GM12801 (cell line): ENCODE measurements around the gene CACNA1C.

Experiments
- CTCF ChIP-seq: IDR thresholded peaks from one replicate; pipeline ENCODE4 v1.5.1; 2011; ENCODE audit warnings: control low read depth; ENCODE audit not compliant: insufficient read length; ENCODE audit errors: extremely low read depth

The CACNA1C gene

GRCh38 chr12:2215709-2216560 is 163.1 kb downstream of the CACNA1C start:
- TF ChIP-seq CTCF = no peak

GRCh38 chr12:2218706-2219105 is 165.9 kb downstream of the CACNA1C start:
- TF ChIP-seq CTCF = no peak

GRCh38 chr12:2221030-2221621 is 168.3 kb downstream of the CACNA1C start:
- no peak for TF ChIP-seq CTCF

GRCh38 chr12:2222691-2223090 is 169.9 kb downstream of the CACNA1C start:
- no peak for TF ChIP-seq CTCF

GRCh38 chr12:2224961-2225360 is 172.2 kb downstream of the CACNA1C start:
- no peak for TF ChIP-seq CTCF

GRCh38 chr12:2225696-2226095 is 172.9 kb downstream of the CACNA1C start:
- no peak for TF ChIP-seq CTCF

GRCh38 chr12:2226641-2227040 is 173.9 kb downstream of the CACNA1C start:
- no peak for TF ChIP-seq CTCF
